GM12878 (cell line): ENCODE measurements around the gene SSR2.

Source experiments
- EZH2 ChIP-seq: IDR thresholded peaks from 2 replicates; pipeline ENCODE4 v1.6.1; 2012; ENCODE audit warnings: low read depth, mild to moderate bottlenecking, control low read depth, inconsistent platforms, low read length, borderline replicate concordance; ENCODE audit not compliant: control insufficient read depth
- GABPA ChIP-seq: IDR thresholded peaks from 2 replicates; pipeline ENCODE4 v1.6.1; 2014; ENCODE audit warnings: antibody characterized with exemption, low read depth, mild to moderate bottlenecking, inconsistent platforms
- HCFC1 ChIP-seq: fragments of 150-350 bp; IDR thresholded peaks from 2 replicates; pipeline ENCODE4 v1.6.1; 2014; ENCODE audit warnings: low read length
- POLR2A ChIP-seq: IDR thresholded peaks from 2 replicates; pipeline ENCODE4 v1.6.1; 2011; ENCODE audit warnings: low read depth, mild to moderate bottlenecking, low read length
- POLR2AphosphoS5 ChIP-seq: IDR thresholded peaks from 2 replicates; pipeline ENCODE4 v1.6.1; 2011; ENCODE audit warnings: mild to moderate bottlenecking, low read length, inconsistent platforms
- TF ChIP-seq, protein P1 (sequence below), 3 experiments: IDR thresholded peaks in 2 of 3; conservative IDR thresholded peaks in 1 of 3; 2 replicates each; pipeline ENCODE4 v1.5.1; 2011; ENCODE audit warnings: low read depth in 3 of 3, low read length in 3 of 3, mild to moderate bottlenecking in 3 of 3, control low read depth in 2 of 3, moderate library complexity in 2 of 3, inconsistent platforms in 1 of 3, mixed read lengths in 1 of 3; ENCODE audit not compliant: control insufficient read depth in 2 of 3, insufficient read depth in 1 of 3; ENCODE audit errors: extremely low read depth in 1 of 3

DNA sequence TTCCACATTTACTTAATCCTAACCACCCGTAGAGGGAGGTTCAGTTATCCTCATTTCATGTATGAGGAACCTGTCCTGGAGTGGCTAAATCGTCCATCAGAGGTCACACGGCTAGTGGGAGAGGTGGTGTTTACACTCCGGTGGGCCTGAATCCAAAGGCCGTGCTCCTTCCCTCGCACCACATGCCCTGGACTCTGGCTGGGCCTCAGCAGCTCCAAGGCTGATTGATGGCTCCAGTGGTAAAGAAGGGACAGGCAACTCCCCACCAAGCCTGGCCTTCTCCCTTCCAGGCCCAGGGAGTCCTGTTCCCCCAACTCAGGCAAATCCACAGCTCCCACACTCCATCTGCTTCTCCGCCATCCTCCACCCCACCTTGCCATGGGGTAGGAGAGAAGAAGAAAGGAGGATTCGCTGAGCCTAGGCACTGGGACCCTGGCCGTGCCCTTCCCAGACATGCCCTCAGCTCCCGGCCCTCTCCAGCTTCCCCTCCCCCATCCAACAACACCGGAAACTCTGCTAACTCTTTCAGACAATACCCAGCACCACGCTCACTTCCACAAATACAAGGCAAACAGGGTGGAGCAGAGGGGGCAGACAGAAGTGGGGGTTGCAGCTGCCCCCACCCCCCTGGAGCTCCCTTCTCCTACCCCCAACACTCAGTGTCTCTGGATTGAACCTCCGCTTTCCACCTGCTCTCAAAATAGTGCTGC lies 53.3 kb downstream of the SSR2 start:
- TF ChIP-seq, protein P1, sequence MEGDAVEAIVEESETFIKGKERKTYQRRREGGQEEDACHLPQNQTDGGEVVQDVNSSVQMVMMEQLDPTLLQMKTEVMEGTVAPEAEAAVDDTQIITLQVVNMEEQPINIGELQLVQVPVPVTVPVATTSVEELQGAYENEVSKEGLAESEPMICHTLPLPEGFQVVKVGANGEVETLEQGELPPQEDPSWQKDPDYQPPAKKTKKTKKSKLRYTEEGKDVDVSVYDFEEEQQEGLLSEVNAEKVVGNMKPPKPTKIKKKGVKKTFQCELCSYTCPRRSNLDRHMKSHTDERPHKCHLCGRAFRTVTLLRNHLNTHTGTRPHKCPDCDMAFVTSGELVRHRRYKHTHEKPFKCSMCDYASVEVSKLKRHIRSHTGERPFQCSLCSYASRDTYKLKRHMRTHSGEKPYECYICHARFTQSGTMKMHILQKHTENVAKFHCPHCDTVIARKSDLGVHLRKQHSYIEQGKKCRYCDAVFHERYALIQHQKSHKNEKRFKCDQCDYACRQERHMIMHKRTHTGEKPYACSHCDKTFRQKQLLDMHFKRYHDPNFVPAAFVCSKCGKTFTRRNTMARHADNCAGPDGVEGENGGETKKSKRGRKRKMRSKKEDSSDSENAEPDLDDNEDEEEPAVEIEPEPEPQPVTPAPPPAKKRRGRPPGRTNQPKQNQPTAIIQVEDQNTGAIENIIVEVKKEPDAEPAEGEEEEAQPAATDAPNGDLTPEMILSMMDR (IDR thresholded peaks at IDR 0.05 in 2 of 3, conservative IDR thresholded peaks at IDR 0.05 in 1 of 3; ENCODE audit: control insufficient read depth in 2 of 3, extremely low read depth in 1 of 3, insufficient read depth in 1 of 3, low read depth in 3 of 3, low read length in 3 of 3): no peak
- TF ChIP-seq EZH2 (no peak), GABPA (no peak), HCFC1 (no peak), POLR2AphosphoS5 (no peak), POLR2A (no peak)
